GM13976 (cell line): ENCODE measurements around the gene MINDY4.

Experiments used
- DNase-seq: peaks from one replicate; pipeline ENCODE4 v3.0.0; 2012; ENCODE audit warnings: low spot score
- CTCF ChIP-seq: IDR thresholded peaks from 2 replicates; pipeline ENCODE4 v1.5.1; 2012; ENCODE audit warnings: borderline replicate concordance, mild to moderate bottlenecking; ENCODE audit not compliant: insufficient read depth; ENCODE audit errors: extremely low read depth, missing control alignments, control extremely low read depth
- in situ Hi-C: fragments of 300-500 bp; cut with MboI; formaldehyde crosslinking; loops from one replicate; pipeline ENCODE4 v1.12.0; 2022; ENCODE audit warnings: low sequenced_read_pairs, mixed read lengths, inconsistent platforms; ENCODE audit not compliant: unreplicated experiment

MINDY4 gene

GRCh38 chr7:30780941-30781340, 9.7 kb downstream of the MINDY4 start:
- no peak for TF ChIP-seq CTCF
- DNase-seq: no peak
- in situ Hi-C loops: no loop called here

- in situ Hi-C loops: no loop called here
- TF ChIP-seq CTCF: no peak
- no peak for DNase-seq
Measured at GRCh38 chr7:30782690-30783089, 11.5 kb downstream of the MINDY4 start.

- no peak for TF ChIP-seq CTCF
- in situ Hi-C loops: no loop called here
- DNase-seq: no peak
Measured at GRCh38 chr7:30785786-30786185, 14.6 kb downstream of the MINDY4 start.

- DNase-seq: no peak
Measured at GRCh38 chr7:30787486-30787885, 16.3 kb downstream of the MINDY4 start.

GRCh38 chr7:30788640-30789333, 17.6 kb downstream of the MINDY4 start:
- no peak for TF ChIP-seq CTCF
- DNase-seq: no peak
- in situ Hi-C loops: no loop called here

More at GRCh38 chr7:30787486-30787885, 16.3 kb downstream of the MINDY4 start:
- in situ Hi-C loops: no loop called here
- TF ChIP-seq CTCF: no peak

- no peak for TF ChIP-seq CTCF
- DNase-seq: no peak
- in situ Hi-C loops: no loop called here
Measured at GRCh38 chr7:30789334-30789711, 18.1 kb downstream of the MINDY4 start.
